ENCODE results near the gene NMD3. TPM values are rescaled to one million over a fixed set of nuclear protein-coding genes. Genes with fewer than 3 reads are reported as not detected.
A peak's percentile ranks its signal among the peaks of the same experiment; 100 is the strongest.

The NMD3 gene
- total RNA-seq, 1 donor, result 80.7 TPM

DNA sequence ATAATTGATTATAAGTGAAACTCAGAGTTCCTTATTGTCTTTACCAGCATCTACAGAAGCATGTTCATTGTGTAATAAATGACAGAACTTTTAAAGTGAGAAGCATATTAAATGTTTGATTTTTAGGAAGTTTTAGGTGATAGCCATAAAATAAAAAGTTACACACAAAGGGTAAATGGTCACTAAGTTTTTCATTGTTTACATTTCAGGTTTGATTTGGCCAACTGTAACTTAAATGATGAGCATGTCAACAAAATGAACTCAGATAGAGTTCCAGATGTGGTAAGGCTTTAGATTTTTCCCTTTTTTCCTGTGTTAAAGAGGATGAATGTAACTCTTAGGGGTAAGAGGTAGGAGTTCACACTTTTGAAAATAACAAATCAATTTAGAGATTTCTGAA lies 25.9 kb downstream of the NMD3 start:
- no peak overlapping the region for H3K4me3 ChIP-seq (ENCODE audit: low read depth, low read length)
- no peak for DNase-seq (ENCODE audit: low read depth)
- TF ChIP-seq, protein P1, sequence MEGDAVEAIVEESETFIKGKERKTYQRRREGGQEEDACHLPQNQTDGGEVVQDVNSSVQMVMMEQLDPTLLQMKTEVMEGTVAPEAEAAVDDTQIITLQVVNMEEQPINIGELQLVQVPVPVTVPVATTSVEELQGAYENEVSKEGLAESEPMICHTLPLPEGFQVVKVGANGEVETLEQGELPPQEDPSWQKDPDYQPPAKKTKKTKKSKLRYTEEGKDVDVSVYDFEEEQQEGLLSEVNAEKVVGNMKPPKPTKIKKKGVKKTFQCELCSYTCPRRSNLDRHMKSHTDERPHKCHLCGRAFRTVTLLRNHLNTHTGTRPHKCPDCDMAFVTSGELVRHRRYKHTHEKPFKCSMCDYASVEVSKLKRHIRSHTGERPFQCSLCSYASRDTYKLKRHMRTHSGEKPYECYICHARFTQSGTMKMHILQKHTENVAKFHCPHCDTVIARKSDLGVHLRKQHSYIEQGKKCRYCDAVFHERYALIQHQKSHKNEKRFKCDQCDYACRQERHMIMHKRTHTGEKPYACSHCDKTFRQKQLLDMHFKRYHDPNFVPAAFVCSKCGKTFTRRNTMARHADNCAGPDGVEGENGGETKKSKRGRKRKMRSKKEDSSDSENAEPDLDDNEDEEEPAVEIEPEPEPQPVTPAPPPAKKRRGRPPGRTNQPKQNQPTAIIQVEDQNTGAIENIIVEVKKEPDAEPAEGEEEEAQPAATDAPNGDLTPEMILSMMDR (IDR thresholded peaks at IDR 0.05; ENCODE audit: insufficient read depth, low read depth, low read length), result no peak

DNA sequence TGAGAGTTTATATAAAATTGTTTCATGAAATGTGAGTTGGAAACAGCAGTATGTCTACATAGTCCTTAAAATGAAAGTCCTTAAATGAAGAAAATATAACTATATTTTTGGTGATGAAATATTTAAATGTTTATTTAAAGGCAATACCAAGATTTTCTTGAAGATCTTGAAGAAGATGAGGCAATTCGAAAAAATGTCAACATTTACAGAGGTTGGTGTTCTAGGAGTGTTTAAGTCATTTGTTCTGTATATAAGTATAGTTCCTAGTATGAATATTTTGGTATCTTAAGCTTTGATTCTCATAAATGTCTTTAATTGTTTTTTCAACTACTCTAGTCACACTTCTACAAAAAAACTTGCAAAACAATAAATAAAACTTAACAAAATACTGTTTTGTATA lies 29.0 kb downstream of the NMD3 start:
- DNase-seq (ENCODE audit: low read depth), result peak; percentile 41

DNA sequence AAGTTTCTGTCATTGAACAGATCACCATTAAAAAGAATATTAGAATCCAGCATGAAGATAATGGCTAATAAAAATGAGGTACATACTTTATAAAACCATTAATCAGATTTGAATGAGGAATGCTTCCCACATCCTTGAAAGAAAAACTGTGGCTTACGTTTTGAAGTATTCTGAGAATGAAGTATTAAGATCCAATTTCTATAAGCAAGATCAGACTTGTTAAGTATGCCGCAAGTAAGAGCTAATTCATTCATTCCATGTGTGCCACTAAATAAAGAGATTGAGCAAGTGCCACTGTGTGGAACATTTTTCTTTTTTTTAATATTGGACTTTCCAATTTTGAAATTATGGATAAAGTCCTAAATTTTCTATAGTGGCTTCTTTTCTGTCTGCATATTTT lies 30.6 kb downstream of the NMD3 start:
- TF ChIP-seq, protein P1 (IDR thresholded peaks at IDR 0.05; ENCODE audit: insufficient read depth, low read depth, low read length), result no peak
- no peak overlapping the region for H3K4me3 ChIP-seq (ENCODE audit: low read depth, low read length)
- DNase-seq (ENCODE audit: low read depth), result no peak

More for the DNA sequence above, 29.0 kb downstream of the NMD3 start:
- TF ChIP-seq, protein P1 (IDR thresholded peaks at IDR 0.05; ENCODE audit: insufficient read depth, low read depth, low read length), result no peak
- H3K4me3 ChIP-seq (ENCODE audit: low read depth, low read length), result no peak overlapping the region

DNA sequence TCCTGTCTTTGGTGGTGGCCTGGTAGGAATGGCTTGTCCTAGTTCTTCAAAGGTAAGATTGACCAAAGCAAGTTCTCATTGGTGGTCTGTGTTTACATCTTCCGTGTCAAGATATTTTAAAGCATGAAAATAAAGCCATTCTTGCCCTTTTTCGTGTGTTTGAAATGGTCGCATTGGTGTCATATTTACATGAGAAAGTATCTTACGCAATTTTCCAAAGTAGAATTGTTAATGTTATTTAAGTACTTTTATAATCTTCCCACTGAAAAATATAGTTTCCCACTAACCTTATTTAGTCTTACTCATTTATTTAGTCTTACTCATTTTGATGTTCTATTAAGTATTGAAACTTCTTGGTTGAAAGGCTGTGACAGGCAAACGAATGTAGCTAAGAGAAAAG lies 31.0 kb downstream of the NMD3 start:
- no peak for DNase-seq (ENCODE audit: low read depth)
- no peak overlapping the region for H3K4me3 ChIP-seq (ENCODE audit: low read depth, low read length)
- TF ChIP-seq, protein P1 (IDR thresholded peaks at IDR 0.05; ENCODE audit: insufficient read depth, low read depth, low read length), result no peak

DNA sequence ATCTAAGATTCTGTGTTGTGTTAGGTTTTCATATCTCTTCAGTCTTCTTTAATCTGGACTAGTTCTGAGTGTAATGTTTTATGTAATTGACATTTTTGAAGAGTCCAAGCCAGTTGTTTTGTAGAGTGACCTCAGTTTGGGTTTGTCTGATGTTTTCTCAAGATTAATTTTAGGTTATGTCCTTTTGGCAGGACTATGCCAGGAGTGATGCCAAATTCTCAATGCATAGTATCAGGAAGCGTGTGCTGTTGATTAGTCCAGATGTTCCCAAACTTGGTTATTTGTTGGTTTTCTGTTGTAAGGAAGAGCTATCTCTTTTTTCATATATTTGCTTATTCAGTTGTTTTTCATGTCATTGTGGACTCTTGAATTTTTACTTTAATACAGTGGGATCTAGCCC lies 32.6 kb downstream of the NMD3 start:
- DNase-seq (ENCODE audit: low read depth), result no peak
- TF ChIP-seq, protein P1 (IDR thresholded peaks at IDR 0.05; ENCODE audit: insufficient read depth, low read depth, low read length), result no peak

DNA sequence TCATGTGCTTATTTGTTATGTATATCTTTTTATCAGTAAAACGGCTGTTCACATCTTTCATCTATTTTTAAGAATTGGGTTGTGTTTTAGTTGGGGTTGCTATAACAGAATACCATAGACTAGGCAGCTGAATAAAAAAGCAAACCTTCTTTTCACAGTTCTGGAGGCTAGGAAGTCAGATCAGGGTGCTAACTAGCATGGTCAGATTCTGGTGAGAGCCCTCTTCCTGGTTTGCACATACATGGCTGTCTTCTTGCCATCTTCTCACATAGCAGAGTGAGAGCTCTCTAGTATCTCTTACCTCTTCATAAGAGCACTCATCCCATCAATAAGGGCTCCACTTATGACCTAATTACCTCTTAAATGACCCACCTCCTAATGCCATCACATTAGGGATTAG lies 33.8 kb downstream of the NMD3 start:
- H3K4me3 ChIP-seq (ENCODE audit: low read depth, low read length), result no peak overlapping the region
- no peak for DNase-seq (ENCODE audit: low read depth)
- TF ChIP-seq, protein P1 (IDR thresholded peaks at IDR 0.05; ENCODE audit: insufficient read depth, low read depth, low read length), result no peak

More for the DNA sequence above, 32.6 kb downstream of the NMD3 start:
- H3K4me3 ChIP-seq (ENCODE audit: low read depth, low read length), result no peak overlapping the region

DNA sequence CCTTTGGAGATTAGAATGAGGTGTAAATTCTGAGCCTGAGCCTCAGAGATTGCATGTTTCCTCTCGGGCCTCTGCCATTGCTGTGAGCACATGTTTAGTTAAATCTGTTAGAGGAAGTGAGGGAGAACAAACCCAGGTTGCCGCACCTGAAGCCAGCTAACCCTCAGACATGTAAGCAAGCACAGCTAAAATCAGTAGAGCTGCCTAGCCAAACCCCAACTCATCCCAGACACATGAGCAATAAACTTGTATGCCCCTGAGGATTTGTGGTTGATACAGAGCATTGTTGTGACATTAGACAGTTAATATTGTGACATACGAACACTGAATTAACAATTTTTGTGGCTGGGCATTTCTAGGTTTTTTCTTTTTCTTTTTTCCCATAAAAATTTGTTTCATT lies 41.9 kb downstream of the NMD3 start:
- DNase-seq (ENCODE audit: low read depth), result peak; percentile 68

More for the DNA sequence above, 41.9 kb downstream of the NMD3 start:
- no peak overlapping the region for H3K4me3 ChIP-seq (ENCODE audit: low read depth, low read length)
- TF ChIP-seq, protein P1 (IDR thresholded peaks at IDR 0.05; ENCODE audit: insufficient read depth, low read depth, low read length), result no peak
